DMS153 (cell line): ENCODE measurements around the gene NR1H2.
"Not testable (repeated sequence)": the region's sequence is repeated elsewhere in the genome, so short reads cannot be mapped to it uniquely, and the experiment has no call there.

Experiments used
- DNase-seq: peaks from one replicate; lab custom pipeline; 2025; lab: John Stamatoyannopoulos, UW

Gene NR1H2

GRCh38 chr19:50344661-50345318, 31.5 kb upstream of the NR1H2 start:
- no peak for DNase-seq

GRCh38 chr19:50347089-50347581, 29.1 kb upstream of the NR1H2 start:
- not testable (repeated sequence) for DNase-seq

GRCh38 chr19:50349277-50350057, 26.8 kb upstream of the NR1H2 start:
- DNase-seq, result no peak

- DNase-seq, result no peak
Observed at GRCh38 chr19:50352242-50352641, 24.0 kb upstream of the NR1H2 start.

GRCh38 chr19:50353487-50353880, 22.8 kb upstream of the NR1H2 start:
- DNase-seq, result not testable (repeated sequence)

DNA sequence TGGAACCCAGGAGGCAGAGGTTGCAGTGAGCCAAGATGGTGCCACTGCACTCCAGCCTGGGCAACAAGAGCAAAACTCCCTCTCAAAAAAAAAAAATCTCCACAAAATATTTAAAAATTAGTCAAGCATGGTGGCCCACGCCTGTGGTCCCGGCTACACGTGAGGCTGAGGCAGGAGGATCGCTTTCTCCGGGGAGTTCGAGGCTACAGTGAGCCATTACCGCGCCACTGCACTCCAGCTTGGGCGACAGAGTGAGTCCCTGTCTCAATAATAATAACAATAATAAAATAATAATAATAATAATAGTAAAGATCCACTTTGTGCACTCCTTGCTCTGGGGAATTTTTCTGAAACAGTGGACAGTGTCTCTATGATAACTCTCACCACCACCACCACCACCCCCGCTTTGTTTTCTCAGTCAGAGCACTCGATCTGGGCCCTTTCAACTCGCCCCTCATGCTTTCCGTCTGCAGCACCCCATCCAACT, 19.5 kb upstream of the NR1H2 start:
- DNase-seq, result no peak

DNA sequence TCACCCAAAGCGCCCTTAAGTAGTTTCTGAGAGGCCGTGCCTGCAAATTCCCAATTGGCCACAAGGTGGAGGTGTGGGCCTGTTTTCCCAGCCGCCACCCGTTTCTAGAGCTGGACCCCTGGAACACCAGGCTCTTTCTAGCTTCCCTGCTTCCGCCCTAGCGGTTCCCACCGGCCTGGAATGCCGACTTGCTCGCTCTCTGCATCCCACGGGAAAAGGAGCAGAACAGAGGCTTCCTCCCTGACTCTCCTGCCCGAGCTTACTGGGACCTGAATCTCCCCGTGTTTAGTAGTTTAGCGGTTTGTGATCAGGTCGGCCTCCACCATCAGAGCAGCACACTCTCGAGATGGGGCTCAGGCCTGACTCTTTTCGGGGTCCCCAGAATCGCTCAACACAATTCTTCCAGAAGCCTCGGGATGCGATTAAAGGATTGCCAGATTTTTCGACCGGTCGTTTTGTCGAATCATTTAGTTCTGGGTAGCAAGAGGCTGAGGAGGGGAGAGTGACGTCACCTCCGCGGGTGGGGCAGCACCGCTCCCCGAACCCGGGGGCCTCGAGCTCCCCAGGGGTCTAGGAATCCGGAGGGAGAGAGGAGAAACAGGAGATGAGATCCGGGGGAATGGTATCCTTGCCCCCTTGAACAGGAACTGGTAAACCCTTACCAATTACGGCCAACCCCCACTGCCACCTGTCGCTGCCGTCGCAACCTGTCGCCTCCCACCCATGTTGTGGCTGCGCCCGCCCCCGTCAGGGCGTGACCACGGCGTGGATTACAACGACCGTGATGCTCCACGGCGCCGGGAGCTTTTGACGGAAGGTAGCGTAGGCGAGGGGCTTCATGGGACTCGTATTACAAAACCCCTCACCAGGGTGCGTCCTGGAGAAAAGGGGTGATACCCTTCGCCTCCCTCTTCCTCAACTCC, 18.8 kb upstream of the NR1H2 start:
- DNase-seq, result peak; percentile 58

GRCh38 chr19:50358483-50359327, 17.6 kb upstream of the NR1H2 start:
- peak; percentile 21 for DNase-seq

DNA sequence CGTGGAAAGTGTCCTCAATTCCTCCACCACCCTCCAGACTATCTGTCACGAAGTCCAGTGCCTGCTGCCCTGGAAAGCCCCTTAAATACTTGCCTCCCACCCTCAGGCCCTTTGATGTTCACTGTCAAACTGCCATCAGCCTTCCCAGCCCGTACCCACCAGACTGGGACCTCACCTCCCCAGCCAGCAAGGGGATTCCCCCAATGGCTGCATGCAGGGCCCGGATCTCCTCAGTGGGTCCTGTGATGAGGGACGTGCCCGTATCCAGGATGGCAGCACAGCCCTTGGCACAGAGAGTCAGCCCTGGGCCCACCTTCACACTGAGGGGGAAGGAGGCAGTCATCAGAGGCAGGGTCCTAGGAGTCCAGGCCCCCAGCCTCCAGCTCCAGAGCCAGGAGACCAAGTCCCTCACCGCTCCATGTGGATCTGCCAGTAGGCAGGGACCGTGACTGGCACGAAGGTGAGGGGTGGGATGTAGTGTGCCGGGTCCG, 16.9 kb upstream of the NR1H2 start:
- no peak for DNase-seq

GRCh38 chr19:50361290-50362029, 14.8 kb upstream of the NR1H2 start:
- DNase-seq, result no peak

- DNase-seq, result no peak
Observed at GRCh38 chr19:50362030-50362412, 14.2 kb upstream of the NR1H2 start.

DNA sequence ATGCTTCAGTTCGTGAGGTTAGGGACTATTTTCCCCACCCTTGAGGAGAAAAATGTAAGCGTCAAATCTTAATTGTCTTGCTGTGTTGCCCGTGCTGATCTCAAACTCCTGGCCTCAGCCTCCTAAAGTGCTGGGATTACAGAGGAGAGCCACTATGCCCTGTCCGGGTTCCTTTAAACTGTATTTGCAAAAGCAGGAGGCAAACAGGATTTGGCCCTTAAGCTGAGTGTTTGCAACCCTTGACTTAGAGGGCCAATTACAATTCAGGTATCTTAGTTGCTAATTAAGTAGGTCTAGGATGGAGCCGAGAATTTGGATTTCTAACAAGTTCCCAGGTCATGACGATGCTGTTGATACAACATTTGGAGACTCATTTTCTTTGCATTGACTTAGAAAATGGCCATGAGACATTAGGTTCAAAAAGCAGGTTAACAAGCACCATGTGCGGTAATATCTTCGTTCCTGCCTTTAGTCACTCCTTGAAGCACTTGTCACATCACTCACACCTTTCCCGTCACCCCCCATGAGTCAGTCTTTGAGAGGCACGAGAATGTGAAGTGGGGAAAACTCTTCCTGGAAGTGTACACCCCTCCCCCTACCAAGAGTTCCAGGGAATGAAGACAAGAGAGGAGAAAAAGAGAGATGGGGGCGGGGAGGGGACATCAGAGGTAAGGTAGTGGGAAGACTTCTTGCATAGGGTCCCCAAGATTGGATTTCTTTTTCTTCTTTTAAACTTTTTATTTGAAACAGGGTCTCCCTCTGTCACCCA, 13.4 kb upstream of the NR1H2 start:
- DNase-seq, result no peak

DNA sequence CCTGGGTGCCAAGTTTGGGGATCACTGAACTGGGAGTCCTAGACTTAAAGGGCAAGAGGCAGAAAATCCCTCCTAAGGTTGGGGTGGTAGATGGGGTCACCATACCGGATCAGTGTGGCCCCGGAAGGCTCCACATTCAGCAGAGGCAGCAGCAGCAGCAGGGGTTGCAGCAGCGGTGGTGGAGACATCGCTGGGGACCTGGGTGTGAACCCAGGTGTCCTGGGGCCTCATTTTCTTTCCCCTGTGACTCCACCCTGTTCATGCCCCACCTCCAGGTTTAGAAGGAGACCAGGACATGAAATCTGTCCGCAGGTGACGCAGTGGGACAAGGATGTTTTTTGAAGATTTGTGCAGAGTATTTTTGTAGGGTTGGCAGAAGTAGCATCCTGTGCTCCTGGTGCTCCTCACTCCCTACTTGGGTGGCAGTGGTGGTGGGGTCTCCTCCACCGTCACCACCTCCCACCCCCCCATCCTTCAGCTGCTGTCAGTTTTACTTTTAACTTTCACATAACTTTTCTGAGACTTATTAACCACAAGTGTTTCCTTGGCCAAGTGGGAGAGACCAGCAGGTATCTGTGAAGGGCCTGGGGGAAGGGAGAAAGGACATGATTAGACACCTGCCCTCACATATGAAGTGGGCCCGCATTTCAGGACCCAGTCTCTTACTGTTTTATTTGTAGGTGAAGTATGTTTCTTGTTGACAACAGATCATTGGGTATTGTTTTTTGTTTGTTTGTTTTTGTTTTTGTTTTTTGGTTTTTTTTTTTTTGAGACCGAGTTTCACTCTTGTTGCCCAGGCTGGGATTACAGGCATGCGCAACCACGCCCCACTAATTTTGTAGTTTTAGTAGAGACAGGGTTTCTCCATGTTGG, 10.6 kb upstream of the NR1H2 start, which contains the start of gene NAPSA:
Gene NAPSA (minus strand): TSS at position 206 of the 873 bp plus-strand sequence. CDS start 18 bp downstream, at position 188.
- no peak for DNase-seq

GRCh38 chr19:50368649-50369570, 7.3 kb upstream of the NR1H2 start:
- DNase-seq, result peak; percentile 76

- DNase-seq, result no peak
Observed at GRCh38 chr19:50371914-50372475, 4.3 kb upstream of the NR1H2 start.

DNA sequence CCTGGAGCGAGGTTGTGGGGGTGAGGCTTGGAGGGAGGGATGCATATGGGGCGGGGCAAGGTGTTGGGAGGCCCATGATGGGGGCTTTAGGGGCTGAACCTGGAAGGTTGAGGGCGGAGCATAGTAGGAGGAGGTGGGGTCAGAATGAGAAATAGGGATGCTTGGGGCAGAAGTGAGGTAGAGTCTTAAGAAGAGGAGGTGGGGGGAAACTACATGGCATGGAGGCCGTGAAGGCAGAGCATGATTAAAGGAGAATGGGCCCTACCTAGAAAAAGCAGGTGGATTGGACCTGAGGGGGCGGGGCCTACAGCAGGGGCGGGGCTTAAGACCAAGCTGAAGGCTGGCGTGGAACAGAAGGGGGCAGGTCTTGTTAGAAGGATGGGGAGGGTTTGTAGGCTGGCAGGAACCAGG, 799 bp downstream of the NR1H2 start:
- peak; percentile 50 for DNase-seq

DNA sequence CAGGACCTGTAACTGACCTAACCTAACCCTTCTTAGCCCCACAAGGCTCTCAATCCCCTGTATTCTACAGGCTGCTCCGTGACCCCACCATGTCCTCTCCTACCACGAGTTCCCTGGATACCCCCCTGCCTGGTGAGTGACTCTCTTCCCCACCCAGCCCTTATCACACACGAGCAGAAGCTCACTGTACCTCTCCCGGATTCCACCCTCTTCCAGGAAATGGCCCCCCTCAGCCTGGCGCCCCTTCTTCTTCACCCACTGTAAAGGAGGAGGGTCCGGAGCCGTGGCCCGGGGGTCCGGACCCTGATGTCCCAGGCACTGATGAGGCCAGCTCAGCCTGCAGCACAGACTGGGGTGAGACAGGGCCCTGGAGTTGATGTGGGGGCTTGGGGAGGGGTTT, 1.3 kb downstream of the NR1H2 start:
- DNase-seq, result no peak
